Activated CD4-positive, alpha-beta T cell treated with anti-CD3 and anti-CD28 coated beads for 36 hours (primary cell): ENCODE results near the gene MXRA7. TPM values are rescaled to one million over a fixed set of nuclear protein-coding genes. Genes with fewer than 3 reads are reported as not detected.

Experiments used
- ATAC-seq: fragments of 200-7000 bp; cut with Tn5 transposase; one replicate; pipeline ENCODE4 v1.10.0; 2021; ENCODE audit warnings: mild to moderate bottlenecking, moderate library complexity
- CTCF ChIA-PET: fragments of 350-600 bp; sonication (Branson Sonifier 250); formaldehyde crosslinking; loops from one replicate; lab custom pipeline; 2021; ENCODE audit warnings: antibody characterized with exemption; lab: Charles Lee
- POLR2A ChIA-PET: fragments of 350-600 bp; sonication (Branson Sonifier 250); formaldehyde crosslinking; loops from one replicate; lab custom pipeline; 2021; ENCODE audit warnings: antibody characterized with exemption, inconsistent platforms; lab: Charles Lee
- DNase-seq: peaks from one replicate; pipeline ENCODE4 v3.0.0-alpha.2; 2020
- H3K27ac Mint-ChIP-seq: one replicate; pipeline ENCODE4 v1.8.0; 2021; ENCODE audit warnings: mixed read lengths
- H3K27me3 Mint-ChIP-seq: one replicate; pipeline ENCODE4 v1.8.0; 2021; ENCODE audit warnings: mixed read lengths
- H3K36me3 Mint-ChIP-seq: one replicate; pipeline ENCODE4 v1.8.0; 2021; ENCODE audit warnings: low read depth, mixed read lengths
- H3K4me1 Mint-ChIP-seq: one replicate; pipeline ENCODE4 v1.8.0; 2021; ENCODE audit warnings: mixed read lengths
- H3K4me3 Mint-ChIP-seq: one replicate; pipeline ENCODE4 v1.8.0; 2021; ENCODE audit warnings: mild to moderate bottlenecking, moderate library complexity, mixed read lengths
- H3K9me3 Mint-ChIP-seq: one replicate; pipeline ENCODE4 v1.8.0; 2021; ENCODE audit warnings: low read depth, mixed read lengths
- intact Hi-C, 2 experiments: fragments of 100-400 bp; cut with DNase I in 1 of 2; cut with micrococcal nuclease in 1 of 2; formaldehyde crosslinking; loops; one replicate each; pipeline versions ENCODE4 v1.14.2 to v1.15.1; 2022 to 2024; cut with DNase I, micrococcal nuclease
- microRNA-seq: library from miRNA; unstranded; fragments of <30 nt; microRNA quantifications from one replicate; pipeline ENCODE4 v1.2.0, GENCODE V29; 2021; ENCODE audit warnings: borderline replicate concordance
- total RNA-seq, 2 experiments: library from RNA; stranded (reverse); gene quantifications; one replicate each; pipeline ENCODE4 v1.2.3, GENCODE V29; 2021

MXRA7 gene
- total RNA-seq, 2 experiments from 2014 or later = 18.4 to 20.2 TPM

GRCh38 chr17:76631821-76632565, 78.8 kb downstream of the MXRA7 start:
- POLR2A ChIA-PET = no interaction called here

GRCh38 chr17:76630151-76630550, 80.6 kb downstream of the MXRA7 start:
- no peaks in the 10 kb centered on the region for H3K9me3 Mint-ChIP-seq
- ATAC-seq = no peak
- no peak overlapping the region for H3K27ac Mint-ChIP-seq
- H3K36me3 Mint-ChIP-seq = no peaks in the 10 kb centered on the region
- ChIA-PET POLR2A (no interaction called here), CTCF (no interaction called here)
- intact Hi-C loops = no loop called here
- no peak overlapping the region for H3K4me3 Mint-ChIP-seq
- no peak for DNase-seq
- H3K27me3 Mint-ChIP-seq = no peaks in the 10 kb centered on the region
- no peaks in the 10 kb centered on the region for H3K4me1 Mint-ChIP-seq

More at GRCh38 chr17:76631821-76632565, 78.8 kb downstream of the MXRA7 start:
- Mint-ChIP-seq H3K9me3 (no peaks in the 10 kb centered on the region), H3K4me1 (no peaks in the 10 kb centered on the region), H3K27ac (no peak overlapping the region), H3K4me3 (no peak overlapping the region), H3K27me3 (no peaks in the 10 kb centered on the region), H3K36me3 (no peaks in the 10 kb centered on the region)
- DNase-seq = no peak
- no peak for ATAC-seq
- CTCF ChIA-PET = interaction anchor here (1.4 kb wide), 1 partner anchor 9 kb away, joined by 4 read pairs; no protein-coding TSS in a partner anchor
- intact Hi-C loops = no loop called here

Small RNA genes lying within 50 kb of the gene (microRNA-seq; reads per million reads assigned to microRNA genes)
- gene MIR636 = 3.2 reads per million

Other genes starting within 250 kb of the MXRA7 start
- gene AANAT, start 243.4 kb downstream of the MXRA7 start, total RNA-seq = under 1 TPM in 1 of 2 experiments, not detected in 1; 0.16 TPM
- 10 to 100 TPM; 23.9 to 28.4 TPM for gene RHBDF2, start 209.5 kb downstream of the MXRA7 start, total RNA-seq
- not detected for gene CYGB, start 173.3 kb downstream of the MXRA7 start, total RNA-seq
- not detected for gene PRCD, start 170.9 kb downstream of the MXRA7 start, total RNA-seq
- under 1 TPM in 1 of 2 experiments, not detected in 1; 0.32 TPM for gene ST6GALNAC2, start 125.1 kb downstream of the MXRA7 start, total RNA-seq
- gene ST6GALNAC1, start 67.2 kb downstream of the MXRA7 start, total RNA-seq = under 1 TPM; 0.88 to 0.89 TPM
- 10 to 100 TPM; 51.3 to 65.5 TPM for gene JMJD6, start 15.6 kb upstream of the MXRA7 start, total RNA-seq
- 10 to 100 TPM; 18.9 to 25.3 TPM for gene METTL23, start 15.9 kb upstream of the MXRA7 start, total RNA-seq
- 100 to 1,000 TPM; 335 to 340 TPM for gene SRSF2, start 26.4 kb upstream of the MXRA7 start, total RNA-seq
- gene MFSD11, start 27.2 kb upstream of the MXRA7 start, total RNA-seq = 10 to 100 TPM; 10.3 to 15.1 TPM
- not detected for gene MGAT5B, start 157.4 kb upstream of the MXRA7 start, total RNA-seq